Fibroblast of lung (primary cell): ENCODE data around the gene SLCO4C1.

ENCODE experiments used
- CTCF ChIP-seq, 2 donors: IDR thresholded peaks in 1 of 2; conservative IDR thresholded peaks in 1 of 2; 1 replicate in 1 of 2; 2 replicates in 1 of 2; pipeline ENCODE4 v1.5.1; 2011 to 2012; ENCODE audit warnings: low read length in 2 of 2, control low read depth in 1 of 2, inconsistent platforms in 1 of 2, low read depth in 1 of 2, mild to moderate bottlenecking in 1 of 2
- EZH2 ChIP-seq: IDR thresholded peaks from 2 replicates; pipeline ENCODE4 v1.5.1; 2012; ENCODE audit warnings: low read length, control low read depth, mild to moderate bottlenecking; ENCODE audit errors: missing control alignments

DNA sequence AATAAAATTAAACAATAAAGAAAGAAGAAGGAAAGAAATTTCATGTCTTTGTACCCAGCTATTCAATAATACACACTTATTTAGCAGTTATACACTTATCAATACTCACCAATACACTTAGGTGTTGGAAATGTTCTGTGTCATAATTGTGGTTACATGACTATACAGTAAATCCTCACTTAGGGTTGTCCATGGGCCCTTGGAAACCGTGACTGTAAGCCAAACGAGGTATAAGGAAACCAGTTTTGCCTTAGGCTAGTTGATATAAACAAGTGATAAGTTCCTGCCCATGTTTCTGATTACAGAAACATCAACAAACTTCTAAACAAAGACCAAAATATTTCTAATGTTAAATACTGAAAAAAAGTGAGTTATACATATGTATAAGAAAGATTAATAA, 10.0 kb upstream of the SLCO4C1 start:
- no peak for TF ChIP-seq EZH2
- no peak for TF ChIP-seq CTCF (conservative IDR thresholded peaks at IDR 0.05 in 1 of 2, IDR thresholded peaks at IDR 0.05 in 1 of 2; ENCODE audit: low read depth in 1 of 2, low read length in 2 of 2)
